OCI-LY3 (cell line): ENCODE data around the gene IRF2.

Source experiments
- CTCF ChIP-seq: fragments of 200-600, 300-600 bp; sonication (generic); IDR thresholded peaks from 2 replicates; pipeline ENCODE4 v1.5.1; 2014; ENCODE audit warnings: antibody characterized with exemption, low read length, low read depth
- EZH2phosphoT487 ChIP-seq: fragments of 200-600 bp; shearing (Covaris generic); IDR thresholded peaks from 2 replicates; pipeline ENCODE4 v1.6.1; 2018; ENCODE audit warnings: antibody characterized with exemption, mixed run types, low read depth

DNA sequence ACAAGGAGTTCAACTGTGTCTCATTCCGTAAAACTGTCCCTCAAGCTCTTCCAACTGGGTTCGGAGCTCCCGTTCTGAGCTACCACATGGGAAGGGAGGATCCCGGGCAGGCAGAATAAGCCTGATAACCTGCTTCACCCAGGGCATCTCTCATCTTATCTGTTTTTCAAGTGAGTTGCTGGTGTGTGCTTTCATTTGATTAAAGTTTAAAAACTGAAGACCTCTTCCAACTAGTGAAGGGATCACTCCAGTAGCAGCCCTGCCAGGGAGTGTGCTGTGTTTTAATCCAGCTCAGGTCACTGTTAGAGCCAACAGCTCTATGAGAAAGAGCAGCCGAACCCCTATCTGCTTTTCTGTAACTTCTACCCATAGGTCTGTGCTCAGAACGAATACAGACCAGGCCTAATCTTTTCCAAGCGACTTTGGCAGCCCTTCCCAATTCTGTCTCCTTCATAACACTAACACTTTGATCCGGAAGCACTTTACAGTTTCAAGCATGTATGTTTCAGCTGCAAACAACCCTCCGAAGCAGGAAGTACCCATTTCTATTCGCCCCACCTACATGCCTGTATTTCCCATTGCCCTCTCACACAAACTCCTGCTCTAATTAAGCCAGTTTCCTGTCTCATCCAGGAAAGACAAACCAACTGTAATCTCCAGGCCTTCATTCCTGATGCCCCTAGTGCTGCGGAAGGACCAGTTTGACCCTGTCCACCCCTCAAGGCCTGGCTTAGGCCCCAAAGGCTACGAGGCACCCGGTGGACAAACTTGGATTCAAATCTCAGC, 60.9 kb downstream of the IRF2 start:
- no peak for TF ChIP-seq CTCF
- TF ChIP-seq EZH2phosphoT487, result no peak
